ENCODE data around the gene GALNT10. TPM values are rescaled to one million over a fixed set of nuclear protein-coding genes. Genes with fewer than 3 reads are reported as not detected.
A peak's percentile ranks its signal among the peaks of the same experiment; 100 is the strongest.

Gene GALNT10
- total RNA-seq, 2 donors from 2014 or later, result 30.2 to 43.4 TPM

DNA sequence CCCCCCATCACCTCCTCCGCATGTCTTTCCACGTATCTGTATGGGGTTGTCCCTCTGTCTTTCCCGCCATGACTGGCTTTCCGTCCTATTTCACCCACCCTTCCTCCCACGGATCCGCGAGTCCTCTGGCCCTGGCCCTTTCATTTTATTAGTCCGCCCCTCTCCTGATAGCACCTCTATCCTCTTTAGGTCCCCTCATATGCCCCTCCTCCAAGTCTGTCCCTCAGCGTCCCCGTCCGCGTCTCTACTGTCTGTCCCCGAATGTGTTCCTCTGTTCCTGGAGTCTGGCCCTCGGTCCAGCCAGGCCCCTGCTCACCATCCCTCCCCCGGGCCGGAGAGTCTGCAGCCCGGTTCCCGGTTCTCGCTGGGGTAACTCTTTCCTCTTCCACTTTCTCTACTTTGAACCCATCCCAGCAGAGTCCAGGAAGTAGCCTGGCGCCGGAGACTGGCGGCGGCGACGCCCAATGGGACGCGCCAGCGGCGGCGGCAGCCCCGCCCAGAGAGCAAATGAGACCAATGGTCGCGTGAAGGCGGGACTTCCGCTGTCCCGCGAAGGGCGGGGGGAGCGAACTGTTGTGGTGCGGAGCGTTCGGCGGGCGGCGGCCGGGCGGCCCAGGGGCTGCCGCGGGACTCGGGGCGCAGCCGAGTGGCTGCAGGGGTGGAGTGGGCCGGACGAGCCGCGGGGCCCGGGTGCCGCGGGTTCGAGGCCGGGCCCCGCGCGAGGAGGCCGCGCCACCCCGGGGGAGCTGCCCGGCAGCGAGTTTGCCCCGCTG lies 255.1 kb downstream of the GALNT10 start, which contains the start of gene SAP30L:
Gene SAP30L (plus strand): TSS at position 576 of the 773 bp plus-strand sequence. CDS start 608 bp downstream, outside the sequence.
- TF ChIP-seq, protein P1, sequence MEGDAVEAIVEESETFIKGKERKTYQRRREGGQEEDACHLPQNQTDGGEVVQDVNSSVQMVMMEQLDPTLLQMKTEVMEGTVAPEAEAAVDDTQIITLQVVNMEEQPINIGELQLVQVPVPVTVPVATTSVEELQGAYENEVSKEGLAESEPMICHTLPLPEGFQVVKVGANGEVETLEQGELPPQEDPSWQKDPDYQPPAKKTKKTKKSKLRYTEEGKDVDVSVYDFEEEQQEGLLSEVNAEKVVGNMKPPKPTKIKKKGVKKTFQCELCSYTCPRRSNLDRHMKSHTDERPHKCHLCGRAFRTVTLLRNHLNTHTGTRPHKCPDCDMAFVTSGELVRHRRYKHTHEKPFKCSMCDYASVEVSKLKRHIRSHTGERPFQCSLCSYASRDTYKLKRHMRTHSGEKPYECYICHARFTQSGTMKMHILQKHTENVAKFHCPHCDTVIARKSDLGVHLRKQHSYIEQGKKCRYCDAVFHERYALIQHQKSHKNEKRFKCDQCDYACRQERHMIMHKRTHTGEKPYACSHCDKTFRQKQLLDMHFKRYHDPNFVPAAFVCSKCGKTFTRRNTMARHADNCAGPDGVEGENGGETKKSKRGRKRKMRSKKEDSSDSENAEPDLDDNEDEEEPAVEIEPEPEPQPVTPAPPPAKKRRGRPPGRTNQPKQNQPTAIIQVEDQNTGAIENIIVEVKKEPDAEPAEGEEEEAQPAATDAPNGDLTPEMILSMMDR (conservative IDR thresholded peaks at IDR 0.05), result no peak
- DNase-seq, result peak; percentile 99
- Mint-ChIP-seq H3K4me3 (peak within 1 kb of the TSS; percentile 89), H3K36me3 (ENCODE audit: low read depth) (peaks cover 12% of the 10 kb centered on the region), H3K27ac (peak within 1 kb of the TSS; percentile 13), H3K4me1 (peaks cover 10% of the 10 kb centered on the region), H3K9me3 (no peaks in the 10 kb centered on the region), H3K27me3 (ENCODE audit: insufficient read depth) (peaks cover 3% of the 10 kb centered on the region)
- Histone ChIP-seq H3K27ac (ENCODE audit: low read depth, low read length) (no peak within 1 kb of the TSS), H3K9ac (ENCODE audit: extremely low read depth, low read length, poor library complexity, severe bottlenecking) (peak within 1 kb of the TSS; percentile 17), H3K4me3 (ENCODE audit: low read length) (peak within 1 kb of the TSS; percentile 97), H3K36me3 (ENCODE audit: control insufficient read depth, insufficient read depth, low read length) (peaks cover 11% of the 10 kb centered on the region), H3K4me1 (ENCODE audit: control insufficient read depth, insufficient read depth, low read length) (peaks cover 3% of the 10 kb centered on the region), H3K27me3 (ENCODE audit: control insufficient read depth, insufficient read depth, low read length, poor library complexity, severe bottlenecking) (no peaks in the 10 kb centered on the region), H3K9me3 (ENCODE audit: control insufficient read depth, low read length) (no peaks in the 10 kb centered on the region)
- 0% methylated on average over 13 to 70 of the region's 70 CpGs for WGBS, 2 experiments (ENCODE audit: insufficient coverage in 1 of 2, insufficient read length in 1 of 2)

- 0% methylated on average over 10 to 87 of the region's 87 CpGs for WGBS, 2 experiments (ENCODE audit: insufficient coverage in 1 of 2, insufficient read length in 1 of 2)
- peak overlapping the region; percentile 17 for H3K9ac ChIP-seq (ENCODE audit: extremely low read depth, low read length, poor library complexity, severe bottlenecking)
Measured at GRCh38 chr5:154446195-154447088, 255.9 kb downstream of the GALNT10 start.

More at GRCh38 chr5:154446195-154447088, 255.9 kb downstream of the GALNT10 start:
- Mint-ChIP-seq H3K4me3 (peak overlapping the region; percentile 89), H3K27ac (no peak overlapping the region), H3K4me1 (peaks cover 10% of the 10 kb centered on the region), H3K36me3 (ENCODE audit: low read depth) (peaks cover 13% of the 10 kb centered on the region), H3K27me3 (ENCODE audit: insufficient read depth) (peaks cover 3% of the 10 kb centered on the region), H3K9me3 (no peaks in the 10 kb centered on the region)
- TF ChIP-seq, protein P1 (conservative IDR thresholded peaks at IDR 0.05), result no peak
- Histone ChIP-seq H3K4me1 (ENCODE audit: control insufficient read depth, insufficient read depth, low read length) (peaks cover 3% of the 10 kb centered on the region), H3K27me3 (ENCODE audit: control insufficient read depth, insufficient read depth, low read length, poor library complexity, severe bottlenecking) (no peaks in the 10 kb centered on the region), H3K36me3 (ENCODE audit: control insufficient read depth, insufficient read depth, low read length) (peaks cover 17% of the 10 kb centered on the region), H3K27ac (ENCODE audit: low read depth, low read length) (no peak overlapping the region), H3K9me3 (ENCODE audit: control insufficient read depth, low read length) (no peaks in the 10 kb centered on the region), H3K4me3 (ENCODE audit: low read length) (peak overlapping the region; percentile 97)
- DNase-seq, result peak; percentile 82

All from endodermal cell (in vitro differentiated cells).